ENCODE measurements around the gene ANXA8.
"Not testable (repeated sequence)": the region's sequence is repeated elsewhere in the genome, so short reads cannot be mapped to it uniquely, and the experiment has no call there.

GRCh38 chr10:47473516-47473915 lies 10.4 kb downstream of the ANXA8 start:
- not testable (repeated sequence) for TF ChIP-seq CTCF (conservative IDR thresholded peaks at IDR 0.05 in 1 of 2, IDR thresholded peaks at IDR 0.05 in 1 of 2; ENCODE audit: extremely low read depth in 1 of 2, insufficient read depth in 1 of 2, low read depth in 1 of 2, low read length in 2 of 2); EZH2 (IDR thresholded peaks at IDR 0.05; ENCODE audit: borderline replicate concordance, low read length)
